GM21619 (cell line): ENCODE data around the gene SETSIP.
"Not testable (repeated sequence)": the region's sequence is repeated elsewhere in the genome, so short reads cannot be mapped to it uniquely, and the experiment has no call there.

ENCODE experiments used
- ATAC-seq: cut with Tn5 transposase; IDR thresholded peaks from one replicate; pipeline ENCODE4 v1.9.1; 2021; ENCODE audit not compliant: unreplicated experiment

Gene SETSIP, protein sequence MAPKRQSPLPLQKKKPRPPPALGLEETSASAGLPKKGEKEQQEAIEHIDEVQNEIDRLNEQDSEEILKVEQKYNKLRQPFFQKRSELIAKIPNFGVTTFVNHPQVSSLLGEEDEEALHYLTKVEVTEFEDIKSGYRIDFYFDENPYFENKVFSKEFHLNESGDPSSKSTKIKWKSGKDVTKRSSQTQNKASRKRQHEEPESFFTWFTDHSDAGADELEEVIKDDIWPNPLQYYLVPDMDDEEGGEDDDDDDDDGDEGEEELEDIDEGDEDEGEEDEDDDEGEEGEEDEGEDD

GRCh38 chr1:92075311-92075710 lies at the start of gene SETSIP:
Gene SETSIP, minus strand, starts transcription at chr1:92075411. Its CDS starts 0 bp downstream, at chr1:92075411.
- no peak for ATAC-seq

DNA sequence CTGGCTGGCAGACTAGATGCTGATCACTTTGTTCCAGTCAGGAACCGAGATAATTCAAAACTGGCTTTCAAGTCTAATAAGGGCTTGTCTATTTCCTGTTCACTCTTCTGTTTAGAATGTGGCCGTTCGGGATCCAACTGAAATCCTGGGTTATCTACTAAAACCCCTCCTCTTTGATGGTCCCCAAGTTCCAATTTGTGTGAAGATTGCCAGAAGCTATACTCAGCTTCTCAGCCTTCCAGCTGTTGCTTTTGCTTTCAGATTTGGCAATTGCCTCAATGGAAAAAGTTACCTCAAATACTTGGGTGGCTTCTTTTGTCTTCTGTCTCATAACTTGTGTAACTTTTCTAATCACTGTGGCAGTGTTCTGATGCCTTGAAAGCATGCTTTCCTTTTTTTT lies 48.7 kb upstream of the SETSIP start:
- no peak for ATAC-seq

- ATAC-seq = no peak
These were observed 43.6 kb upstream of the SETSIP start for GRCh38 chr1:92118826-92119225.

GRCh38 chr1:92117526-92117925 lies 42.3 kb upstream of the SETSIP start:
- ATAC-seq = no peak

DNA sequence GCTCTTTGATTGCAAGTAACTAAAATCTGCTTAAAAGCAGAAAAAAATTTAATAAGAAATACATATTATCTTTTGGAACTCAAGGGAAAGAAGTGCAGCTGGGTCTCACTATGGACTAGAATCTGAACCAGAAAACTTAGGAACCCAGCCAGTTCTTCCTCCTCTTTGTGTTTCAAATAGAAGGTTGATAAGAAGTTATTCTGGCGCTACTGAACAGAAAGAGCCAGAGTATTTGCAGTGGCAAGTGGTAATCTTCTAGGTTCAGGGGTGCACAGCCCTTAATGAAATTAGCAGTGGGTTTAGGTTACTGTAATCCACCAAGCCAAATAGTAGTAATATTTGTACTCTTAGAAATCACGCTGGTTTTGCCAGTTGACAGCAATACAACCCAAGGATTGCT lies 33.4 kb upstream of the SETSIP start:
- ATAC-seq = no peak

GRCh38 chr1:92105546-92106081 lies 30.4 kb upstream of the SETSIP start:
- no peak for ATAC-seq

- no peak for ATAC-seq
These were observed 21.1 kb upstream of the SETSIP start for GRCh38 chr1:92096317-92096716.

GRCh38 chr1:92095874-92096273 lies 20.7 kb upstream of the SETSIP start:
- ATAC-seq = no peak

GRCh38 chr1:92094595-92094994 lies 19.4 kb upstream of the SETSIP start:
- no peak for ATAC-seq

- no peak for ATAC-seq
These were observed 18.9 kb upstream of the SETSIP start for GRCh38 chr1:92094090-92094489.

DNA sequence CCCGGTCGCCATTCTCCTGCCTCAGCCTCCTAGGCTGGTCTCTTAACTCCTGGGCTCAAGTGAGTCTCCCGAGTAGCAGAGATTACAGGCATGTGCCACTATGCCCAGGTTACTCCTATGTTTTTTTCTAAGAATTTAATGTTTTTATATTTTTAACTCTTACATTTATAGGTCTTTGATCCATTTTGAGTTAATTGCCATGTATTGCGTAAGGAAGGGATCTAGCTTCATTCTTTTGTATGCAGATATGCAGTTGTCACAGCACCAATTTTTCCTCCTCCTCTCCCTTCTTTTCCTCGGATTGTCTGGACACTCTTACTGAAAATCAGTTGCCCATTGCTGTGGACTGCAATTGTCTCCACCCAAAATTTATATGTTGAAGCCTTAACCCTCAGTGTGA lies 16.4 kb upstream of the SETSIP start:
- no peak for ATAC-seq

DNA sequence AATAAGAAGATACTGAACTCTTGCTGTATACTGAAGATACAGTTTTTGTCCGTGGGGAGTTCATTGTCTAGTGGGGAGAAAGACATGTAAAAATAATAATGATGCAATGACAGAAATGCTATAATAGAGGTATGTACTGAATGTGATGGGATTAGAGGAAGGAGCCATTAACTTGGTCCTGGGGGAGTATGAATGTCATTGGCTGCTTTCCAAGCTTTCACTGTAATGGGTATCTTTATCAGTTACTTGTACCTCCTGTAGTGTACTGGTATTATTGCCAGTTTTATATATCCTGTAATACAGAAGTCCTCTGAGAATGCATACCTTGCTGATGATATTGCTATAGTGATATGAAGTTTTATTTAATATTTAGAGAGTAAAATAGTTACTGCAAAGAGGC lies 12.3 kb upstream of the SETSIP start:
- no peak for ATAC-seq

DNA sequence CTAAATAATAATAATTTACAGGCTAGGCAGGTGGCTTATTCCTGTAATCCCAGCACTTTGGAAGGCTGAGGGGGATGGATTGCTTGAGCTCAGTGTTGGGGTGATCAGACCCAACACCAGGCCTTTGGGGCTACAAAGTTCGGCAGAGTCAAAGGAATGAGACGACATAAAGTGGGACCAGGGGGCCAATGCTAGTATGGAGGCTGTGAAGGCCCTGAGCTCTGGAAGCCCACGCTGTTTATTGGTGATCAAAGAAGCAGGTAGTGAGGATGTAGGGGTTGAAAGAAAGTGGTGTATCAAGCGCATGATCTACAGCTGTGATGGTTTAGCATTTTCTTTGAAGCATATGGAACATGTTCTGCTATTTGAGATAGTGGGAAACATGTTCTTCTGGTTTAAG lies 10.5 kb upstream of the SETSIP start:
- no peak for ATAC-seq

- no peak for ATAC-seq
These were observed 9.4 kb upstream of the SETSIP start for GRCh38 chr1:92084651-92085050.

- ATAC-seq = no peak
These were observed 5.8 kb upstream of the SETSIP start for GRCh38 chr1:92081031-92081430.

DNA sequence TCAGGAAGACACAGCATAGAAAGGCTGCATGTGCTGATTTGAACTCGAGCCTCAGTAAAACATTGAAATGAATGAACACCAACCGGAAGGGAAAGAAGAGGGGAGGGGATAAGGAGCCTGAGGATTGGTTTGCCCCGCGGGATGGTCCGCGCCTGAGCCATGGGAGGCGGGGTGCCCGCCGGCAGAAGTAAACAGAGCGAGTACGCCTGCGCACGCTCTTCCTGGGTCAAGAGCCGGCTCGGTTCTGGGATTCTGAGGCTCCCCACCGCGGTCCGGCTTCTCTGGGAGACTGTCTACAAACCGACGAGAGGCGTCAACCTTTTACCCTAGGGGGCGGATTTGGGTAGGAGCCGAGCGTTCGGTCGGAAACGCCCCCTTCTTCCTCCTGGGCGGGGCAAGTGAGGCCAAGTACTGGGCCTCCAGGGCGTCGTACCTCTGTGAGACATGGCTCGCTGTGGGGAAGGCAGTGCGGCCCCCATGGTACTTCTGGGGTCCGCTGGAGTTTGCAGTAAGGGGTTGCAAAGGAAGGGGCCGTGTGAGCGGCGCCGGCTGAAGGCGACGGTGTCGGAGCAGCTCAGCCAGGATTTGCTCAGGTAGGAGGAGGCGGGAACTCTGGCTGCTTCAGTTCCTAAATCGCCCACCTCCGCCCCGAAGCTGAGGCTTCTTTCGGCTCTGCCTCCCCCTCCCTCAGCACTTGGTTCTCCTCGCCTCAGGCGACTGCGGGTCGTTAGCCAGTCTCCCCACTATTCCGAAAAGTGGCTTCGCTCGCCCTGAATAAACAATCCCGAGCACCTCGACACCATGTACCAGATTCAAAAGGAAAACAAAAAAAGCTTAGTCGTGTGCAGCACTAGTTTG lies 5.1 kb upstream of the SETSIP start, which contains the start of gene BTBD8:
Gene BTBD8, plus strand, starts transcription at position 218 of the 858 bp plus-strand sequence. Its CDS starts 227 bp downstream, at position 445.
- ATAC-seq = peak; percentile 96

DNA sequence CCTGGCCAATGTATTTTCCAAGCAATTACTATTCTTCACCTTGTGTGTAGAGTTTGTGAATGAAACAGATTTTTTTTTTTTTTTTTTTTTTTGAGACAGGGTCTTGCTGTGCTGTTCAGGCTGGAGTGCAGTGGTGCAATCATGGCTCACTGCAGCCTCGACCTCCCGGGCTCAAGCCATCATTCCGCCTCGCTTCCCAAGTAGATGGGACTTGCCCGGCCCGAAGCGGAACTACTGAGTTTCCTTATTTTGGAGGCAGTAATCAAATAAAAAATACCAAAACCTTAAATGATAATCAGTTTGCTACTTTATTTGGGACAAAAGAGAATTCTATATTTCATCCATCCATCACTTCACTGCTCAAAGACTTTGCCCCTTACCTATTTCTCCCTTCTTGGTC lies 4.2 kb upstream of the SETSIP start:
- ATAC-seq = no peak

DNA sequence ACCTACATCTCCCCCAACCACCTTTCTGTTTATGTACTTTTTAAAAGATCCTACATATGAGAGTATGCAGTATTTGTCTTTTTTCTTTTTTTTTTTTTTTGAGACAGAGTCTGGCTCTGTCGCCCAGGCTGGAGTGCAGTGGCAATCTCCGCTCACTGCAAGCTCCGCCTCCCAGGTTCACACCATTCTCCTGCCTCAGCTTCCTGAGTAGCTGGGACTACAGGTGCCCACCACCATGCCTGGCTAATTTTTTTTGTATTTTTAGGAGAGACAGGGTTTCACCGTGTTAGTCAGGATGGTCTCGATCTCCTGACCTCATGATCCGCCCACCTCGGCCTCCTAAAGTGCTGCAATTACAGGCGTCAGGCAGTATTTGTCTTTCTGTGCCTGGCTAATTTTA lies 2.9 kb upstream of the SETSIP start:
- ATAC-seq = not testable (repeated sequence)

GRCh38 chr1:92076363-92076762 lies 1.2 kb upstream of the SETSIP start:
- ATAC-seq = no peak

DNA sequence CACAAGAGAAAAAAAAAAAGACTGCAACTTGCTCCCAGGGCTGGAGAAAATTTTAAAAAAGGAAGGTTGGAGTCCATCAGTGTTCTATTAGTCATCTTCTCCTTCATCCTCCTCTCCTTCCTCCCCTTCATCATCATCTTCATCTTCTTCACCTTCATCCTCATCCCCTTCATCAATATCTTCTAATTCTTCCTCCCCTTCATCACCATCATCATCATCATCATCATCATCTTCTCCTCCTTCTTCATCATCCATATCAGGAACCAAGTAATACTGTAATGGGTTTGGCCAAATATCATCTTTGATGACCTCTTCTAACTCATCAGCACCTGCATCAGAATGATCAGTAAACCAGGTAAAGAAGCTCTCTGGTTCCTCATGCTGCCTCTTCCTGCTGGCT lies 765 bp downstream of the SETSIP start:
- ATAC-seq = not testable (repeated sequence)

DNA sequence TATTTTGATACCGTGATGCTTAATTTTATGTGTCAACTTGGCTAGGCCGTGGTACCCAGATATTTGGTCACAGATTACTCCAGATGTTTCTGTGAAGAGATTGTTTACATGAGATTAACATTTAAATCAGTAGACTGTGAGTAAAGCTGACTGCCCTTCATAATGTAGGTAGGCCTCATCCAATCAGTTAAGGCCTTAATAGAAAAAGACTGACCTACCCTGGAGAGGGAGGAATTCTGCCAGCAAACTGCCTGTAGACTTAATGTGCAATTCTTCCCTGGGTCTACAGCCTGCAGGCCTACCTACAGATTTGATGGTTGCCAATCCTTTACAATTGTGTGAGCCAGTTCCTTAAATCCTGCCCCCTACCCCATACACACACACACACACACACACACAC lies 4.3 kb downstream of the SETSIP start:
- no peak for ATAC-seq

DNA sequence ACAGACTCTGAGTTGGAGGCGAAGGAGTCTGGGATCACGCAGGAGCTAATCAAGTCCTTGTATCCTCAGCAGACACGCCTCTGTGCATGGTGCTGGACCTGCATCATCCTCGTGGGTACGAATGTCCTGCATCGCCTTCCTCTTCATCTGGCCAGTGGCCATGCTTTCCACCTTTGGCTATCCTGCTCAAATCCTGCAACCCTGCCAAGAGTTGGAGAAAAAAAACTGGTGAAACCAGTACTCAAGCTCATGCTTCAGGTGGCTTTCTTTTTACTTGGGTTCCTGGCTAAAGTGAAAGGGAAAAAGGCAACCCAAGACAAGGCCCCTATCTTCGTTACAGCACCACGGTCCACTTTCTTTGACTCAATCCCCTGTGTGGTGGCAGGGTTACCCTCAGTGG lies 8.9 kb downstream of the SETSIP start:
- no peak for ATAC-seq
